ENCODE measurements around the gene SH3RF3.

DNA sequence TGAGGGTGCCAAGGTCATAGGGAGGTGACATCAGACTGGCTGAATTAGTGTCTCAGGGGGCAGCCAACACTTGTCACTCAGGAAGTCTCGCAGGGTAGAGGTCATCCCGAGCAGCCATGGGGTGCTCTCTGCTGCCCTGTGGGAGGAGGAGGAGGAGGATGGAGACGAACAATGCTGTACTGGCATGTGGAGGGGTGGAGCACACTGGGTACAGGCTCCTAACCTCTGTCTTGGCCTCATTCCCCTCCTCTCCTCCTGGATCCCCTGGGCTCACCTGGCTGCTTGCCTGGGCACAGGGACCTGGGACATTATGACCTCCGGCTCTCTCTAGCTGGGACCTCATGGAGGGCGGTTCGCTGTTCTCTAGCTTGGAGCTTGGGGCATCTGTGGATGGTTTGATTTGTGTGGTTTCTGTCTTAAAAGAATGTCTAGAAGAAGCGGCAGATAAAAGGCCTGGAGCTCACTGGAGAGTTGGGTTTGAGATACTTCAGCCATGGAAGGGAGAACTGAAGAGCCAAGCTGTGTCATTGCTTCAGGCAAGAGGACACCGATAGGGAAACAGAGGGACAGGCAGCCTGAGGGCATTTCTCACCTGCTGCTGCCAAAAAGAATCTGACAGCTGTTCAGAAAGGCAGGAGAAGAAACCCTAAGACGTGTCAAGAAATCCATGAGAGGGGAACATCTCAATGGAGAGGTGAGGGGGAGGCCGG lies 351.6 kb downstream of the SH3RF3 start:
- no peak for TF ChIP-seq EP300 (IDR thresholded peaks at IDR 0.05)
- TF ChIP-seq, protein P1, sequence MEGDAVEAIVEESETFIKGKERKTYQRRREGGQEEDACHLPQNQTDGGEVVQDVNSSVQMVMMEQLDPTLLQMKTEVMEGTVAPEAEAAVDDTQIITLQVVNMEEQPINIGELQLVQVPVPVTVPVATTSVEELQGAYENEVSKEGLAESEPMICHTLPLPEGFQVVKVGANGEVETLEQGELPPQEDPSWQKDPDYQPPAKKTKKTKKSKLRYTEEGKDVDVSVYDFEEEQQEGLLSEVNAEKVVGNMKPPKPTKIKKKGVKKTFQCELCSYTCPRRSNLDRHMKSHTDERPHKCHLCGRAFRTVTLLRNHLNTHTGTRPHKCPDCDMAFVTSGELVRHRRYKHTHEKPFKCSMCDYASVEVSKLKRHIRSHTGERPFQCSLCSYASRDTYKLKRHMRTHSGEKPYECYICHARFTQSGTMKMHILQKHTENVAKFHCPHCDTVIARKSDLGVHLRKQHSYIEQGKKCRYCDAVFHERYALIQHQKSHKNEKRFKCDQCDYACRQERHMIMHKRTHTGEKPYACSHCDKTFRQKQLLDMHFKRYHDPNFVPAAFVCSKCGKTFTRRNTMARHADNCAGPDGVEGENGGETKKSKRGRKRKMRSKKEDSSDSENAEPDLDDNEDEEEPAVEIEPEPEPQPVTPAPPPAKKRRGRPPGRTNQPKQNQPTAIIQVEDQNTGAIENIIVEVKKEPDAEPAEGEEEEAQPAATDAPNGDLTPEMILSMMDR (IDR thresholded peaks at IDR 0.05), result no peak
- TF ChIP-seq POLR2A (IDR thresholded peaks at IDR 0.05), result no peak

All from upper lobe of left lung (tissue), 4 donors.